Occipital lobe (tissue), 2 donors: ENCODE data around the gene EIF2S3. TPM values are rescaled to one million over a fixed set of nuclear protein-coding genes. Genes with fewer than 3 reads are reported as not detected.

ENCODE experiments used
- DNase-seq: peaks from one replicate; lab custom pipeline; 2025; lab: John Stamatoyannopoulos, UW
- total RNA-seq: library from RNA; depleted of rRNA; stranded (reverse); fragments of >200 nt; gene quantifications from one replicate; pipeline ENCODE4 v1.2.3, GENCODE V29; 2014

Gene EIF2S3
- total RNA-seq, 1 donor from 2014 or later: 313 TPM

DNA sequence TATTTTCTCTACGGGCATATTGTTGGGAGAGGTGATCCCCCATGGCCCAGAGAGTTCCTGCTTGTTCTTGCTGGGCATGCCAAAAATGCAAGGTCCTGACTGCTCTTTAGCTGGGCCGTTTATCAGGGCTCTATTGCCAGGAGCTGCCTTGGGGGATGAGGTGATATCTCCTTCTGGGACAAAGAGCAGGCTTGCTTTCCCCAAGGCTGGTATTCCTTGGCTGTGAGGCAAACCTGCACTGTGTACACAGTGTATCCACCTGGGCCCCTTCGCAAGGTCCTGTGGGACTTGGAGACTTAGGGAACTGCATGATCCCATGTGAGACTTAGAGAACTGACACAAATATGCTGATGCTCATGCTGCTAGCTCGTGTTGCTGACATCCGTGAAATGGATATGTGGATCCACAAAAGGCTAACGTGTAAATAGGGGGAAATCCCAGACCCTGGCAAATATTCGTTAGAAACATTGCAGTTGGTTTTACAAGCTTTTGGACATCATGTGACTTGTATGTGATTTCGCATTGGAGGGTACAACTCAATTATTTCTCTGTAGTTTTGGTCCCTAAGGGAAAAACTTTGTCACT lies 70.4 kb downstream of the EIF2S3 start:
- DNase-seq: no peak

Other genes starting within 250 kb of the EIF2S3 start
- gene APOO, start 147.0 kb upstream of the EIF2S3 start, total RNA-seq: 30.7 TPM
- gene CXorf58, start 146.9 kb upstream of the EIF2S3 start, total RNA-seq: not detected
- 40.4 TPM for gene KLHL15, start 27.8 kb upstream of the EIF2S3 start, total RNA-seq
- gene ZFX, start 94.8 kb downstream of the EIF2S3 start, total RNA-seq: 72.2 TPM